GM20000 (cell line): ENCODE data around the gene SRD5A1.

Experiments used
- DNase-seq: peaks from one replicate; pipeline ENCODE4 v3.0.0; 2012; ENCODE audit warnings: low spot score
- TF ChIP-seq, protein P1 (sequence below): IDR thresholded peaks from 2 replicates; pipeline ENCODE4 v1.5.1; 2012; ENCODE audit warnings: mild to moderate bottlenecking, control low read depth; ENCODE audit errors: extremely low read depth, missing control alignments

Gene SRD5A1, protein sequence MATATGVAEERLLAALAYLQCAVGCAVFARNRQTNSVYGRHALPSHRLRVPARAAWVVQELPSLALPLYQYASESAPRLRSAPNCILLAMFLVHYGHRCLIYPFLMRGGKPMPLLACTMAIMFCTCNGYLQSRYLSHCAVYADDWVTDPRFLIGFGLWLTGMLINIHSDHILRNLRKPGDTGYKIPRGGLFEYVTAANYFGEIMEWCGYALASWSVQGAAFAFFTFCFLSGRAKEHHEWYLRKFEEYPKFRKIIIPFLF

GRCh38 chr5:6632888-6633468, at the start of gene SRD5A1, which contains the start of gene NSUN2:
SRD5A1 (plus strand) TSS chr5:6633440; CDS start chr5:6633577, 137 bp downstream.
NSUN2 (minus strand) TSS chr5:6633044; CDS start chr5:6632979, 65 bp downstream.
- TF ChIP-seq, protein P1, sequence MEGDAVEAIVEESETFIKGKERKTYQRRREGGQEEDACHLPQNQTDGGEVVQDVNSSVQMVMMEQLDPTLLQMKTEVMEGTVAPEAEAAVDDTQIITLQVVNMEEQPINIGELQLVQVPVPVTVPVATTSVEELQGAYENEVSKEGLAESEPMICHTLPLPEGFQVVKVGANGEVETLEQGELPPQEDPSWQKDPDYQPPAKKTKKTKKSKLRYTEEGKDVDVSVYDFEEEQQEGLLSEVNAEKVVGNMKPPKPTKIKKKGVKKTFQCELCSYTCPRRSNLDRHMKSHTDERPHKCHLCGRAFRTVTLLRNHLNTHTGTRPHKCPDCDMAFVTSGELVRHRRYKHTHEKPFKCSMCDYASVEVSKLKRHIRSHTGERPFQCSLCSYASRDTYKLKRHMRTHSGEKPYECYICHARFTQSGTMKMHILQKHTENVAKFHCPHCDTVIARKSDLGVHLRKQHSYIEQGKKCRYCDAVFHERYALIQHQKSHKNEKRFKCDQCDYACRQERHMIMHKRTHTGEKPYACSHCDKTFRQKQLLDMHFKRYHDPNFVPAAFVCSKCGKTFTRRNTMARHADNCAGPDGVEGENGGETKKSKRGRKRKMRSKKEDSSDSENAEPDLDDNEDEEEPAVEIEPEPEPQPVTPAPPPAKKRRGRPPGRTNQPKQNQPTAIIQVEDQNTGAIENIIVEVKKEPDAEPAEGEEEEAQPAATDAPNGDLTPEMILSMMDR = no peak
- peak; percentile 99 for DNase-seq

DNA sequence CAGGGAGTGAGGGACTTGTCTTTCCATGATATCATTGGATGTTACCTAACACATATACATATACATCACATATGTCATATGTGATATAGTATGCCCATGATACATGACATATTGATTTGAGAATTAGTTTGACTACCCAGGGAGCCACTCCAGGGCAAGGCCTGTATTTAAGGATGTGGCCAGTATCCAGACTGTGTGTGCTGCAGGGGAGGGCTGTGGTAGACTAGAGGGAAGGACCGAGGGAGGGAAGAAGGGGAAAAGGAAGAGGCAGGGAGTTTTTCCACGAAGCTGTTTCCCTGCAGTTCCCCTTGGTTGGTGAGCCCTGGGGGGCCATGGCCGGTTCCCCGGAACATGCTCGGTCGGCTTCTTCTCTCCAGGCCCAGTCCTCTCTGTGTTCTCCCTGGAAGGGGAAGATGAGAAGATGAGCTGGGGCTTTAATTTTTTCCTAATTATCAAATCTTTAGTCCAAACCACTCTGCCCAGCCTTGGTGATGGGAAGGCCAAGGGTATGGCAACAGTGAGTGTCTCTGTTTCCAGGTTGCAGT, 49.1 kb upstream of the SRD5A1 start:
- TF ChIP-seq, protein P1 = no peak
- no peak for DNase-seq

- TF ChIP-seq, protein P1 = no peak
- no peak for DNase-seq
Measured at GRCh38 chr5:6584727-6585126, 48.5 kb upstream of the SRD5A1 start.

GRCh38 chr5:6585168-6585567, 48.1 kb upstream of the SRD5A1 start:
- DNase-seq = no peak
- TF ChIP-seq, protein P1 = no peak

DNA sequence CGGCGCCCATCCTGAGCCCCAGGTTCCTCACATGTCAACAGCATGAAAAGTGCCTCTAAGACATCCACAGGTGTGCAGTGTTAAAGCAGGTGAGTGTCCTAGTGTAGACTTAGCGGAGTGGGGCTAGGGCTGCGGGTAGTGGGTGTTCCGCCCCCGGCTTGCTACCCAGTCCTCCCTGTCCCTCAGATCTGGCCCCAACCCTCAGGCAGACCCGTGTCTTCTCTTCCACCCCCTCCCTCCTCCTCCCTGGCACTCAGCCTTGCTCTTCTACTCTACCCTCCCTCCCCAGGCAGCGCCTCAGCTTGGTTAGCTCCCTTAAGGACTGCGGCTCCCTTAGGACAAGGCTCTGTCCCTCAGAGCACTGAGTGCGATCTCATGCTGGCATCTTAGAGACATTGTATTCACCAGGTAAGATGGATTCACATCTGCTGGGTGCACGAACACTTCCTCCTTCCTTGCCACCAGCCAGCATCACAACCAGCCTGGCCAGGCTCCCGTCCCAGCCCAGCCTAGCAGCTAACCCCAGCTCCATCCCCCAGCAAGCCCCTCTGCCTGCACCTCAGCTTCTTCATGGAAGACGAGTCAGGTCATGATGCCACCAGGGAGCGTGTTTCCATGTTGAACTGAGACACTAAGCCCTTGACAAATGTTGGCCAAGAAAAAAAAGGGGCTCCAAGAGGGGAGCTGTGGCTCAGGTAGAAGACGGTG, 47.1 kb upstream of the SRD5A1 start:
- no peak for DNase-seq
- TF ChIP-seq, protein P1 = no peak

DNA sequence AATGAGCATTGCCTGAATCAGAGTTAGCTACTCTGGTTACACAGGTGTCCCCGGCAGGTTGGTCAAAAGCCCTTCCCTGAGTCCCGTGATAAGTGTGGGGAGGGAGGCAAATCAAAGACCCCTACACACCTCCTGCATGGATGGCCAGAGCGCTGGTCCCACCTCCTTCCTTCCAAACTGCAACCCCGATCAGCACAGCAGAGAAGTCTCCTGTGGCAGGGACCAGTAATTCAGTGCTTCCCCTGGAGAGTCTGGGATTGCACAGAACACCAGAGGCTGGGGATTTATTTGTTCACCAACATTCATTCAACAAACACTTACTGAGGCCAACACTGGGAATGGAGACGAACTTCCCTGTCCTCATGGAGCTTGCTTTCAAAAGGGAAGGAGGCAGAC, 46.6 kb upstream of the SRD5A1 start:
- DNase-seq = no peak
- TF ChIP-seq, protein P1 = no peak

- TF ChIP-seq, protein P1 = no peak
- DNase-seq = no peak
Measured at GRCh38 chr5:6587171-6587570, 46.1 kb upstream of the SRD5A1 start.
